K562 (cell line): Measurements from ENCODE around the gene TBR1. TPM values are rescaled to one million over a fixed set of nuclear protein-coding genes. Genes with fewer than 3 reads are reported as not detected.
A peak's percentile ranks its signal among the peaks of the same experiment; 100 is the strongest.

Experiments used
- ATAC-seq: fragments of 200-7000 bp; cut with Tn5 transposase; 3 replicates; pipeline ENCODE4 v1.9.1; 2020; ENCODE audit warnings: moderate library complexity
- BruUV-seq: library from RNA; stranded (reverse); fragments of 400-500 nt; replicated peaks from 2 replicates; lab custom pipeline; 2021; lab: Mats Ljungman, UMichigan
- CTCF ChIA-PET: fragments of 300-600 bp; formaldehyde crosslinking; extraction: SDS; loops from one replicate; lab custom pipeline; 2021; ENCODE audit warnings: low intra/inter-chr PET ratio; lab: Yijun Ruan, JAX
- POLR2A ChIA-PET: fragments of 300-600, 350-650 bp; sonication (Branson Sonifier 250); formaldehyde crosslinking; extraction: SDS; loops from one replicate; lab custom pipeline; 2021; ENCODE audit warnings: antibody characterized with exemption, inconsistent platforms; lab: Yijun Ruan, JAX
- DNase-seq, 4 experiments: peaks; one replicate each; pipeline versions ENCODE4 v3.0.0 to v3.0.0-alpha.2; 2011 to 2018; ENCODE audit warnings: low spot score in 3 of 4, mixed read lengths in 3 of 4; ENCODE audit errors: extremely low read depth in 1 of 4
- FAIRE-seq: peaks from 2 replicates; lab custom pipeline; 2011; peaks lifted over from hg19 to GRCh38; lab: Jason Lieb, UNC
- H2AFZ ChIP-seq: 2 replicates; pipeline ENCODE4 v1.6.0; 2011; ENCODE audit warnings: low read depth, low read length, control low read depth, inconsistent platforms
- H3K27ac ChIP-seq: fragments of 200-600 bp; 3 replicates; pipeline ENCODE4 v1.8.0; 2011; ENCODE audit warnings: low read depth, mild to moderate bottlenecking, control low read depth, inconsistent platforms, low read length, moderate library complexity, mixed read lengths; ENCODE audit errors: extremely low read depth
- H3K27me3 ChIP-seq, 2 experiments: fragments of 300-600 bp in 1 of 2; 2 replicates in 1 of 2; 3 replicates in 1 of 2; pipeline versions ENCODE4 v1.6.0 to v1.8.0; 2011; ENCODE audit warnings: inconsistent platforms in 2 of 2, low read length in 2 of 2, mild to moderate bottlenecking in 1 of 2, mixed read lengths in 1 of 2, moderate library complexity in 1 of 2; ENCODE audit not compliant: control insufficient read depth in 2 of 2, insufficient read depth in 2 of 2
- H3K36me3 ChIP-seq: fragments of 300-600 bp; 3 replicates; pipeline ENCODE4 v1.8.0; 2011; ENCODE audit warnings: mild to moderate bottlenecking, low read length, inconsistent platforms; ENCODE audit not compliant: control insufficient read depth, insufficient read depth
- H3K4me1 ChIP-seq, 2 experiments: fragments of 200-600 bp in 1 of 2; replicated peaks in 1 of 2; 2 replicates in 1 of 2; 3 replicates in 1 of 2; pipeline versions ENCODE4 v1.5.1 to v1.8.0; 2011; ENCODE audit warnings: inconsistent platforms in 2 of 2, low read length in 2 of 2, mild to moderate bottlenecking in 1 of 2, mixed read lengths in 1 of 2, moderate library complexity in 1 of 2; ENCODE audit not compliant: control insufficient read depth in 2 of 2, insufficient read depth in 2 of 2
- H3K4me2 ChIP-seq: 2 replicates; pipeline ENCODE4 v1.6.1; 2011; ENCODE audit warnings: low read length, control low read depth, inconsistent platforms, mixed read lengths; ENCODE audit not compliant: insufficient read depth
- H3K4me3 ChIP-seq: fragments of 200-600 bp; sonication (generic), shearing (Covaris generic); 2 replicates; pipeline ENCODE4 v1.5.1; 2016; ENCODE audit warnings: control low read depth, inconsistent platforms
- H3K79me2 ChIP-seq: fragments of 200-600 bp; 3 replicates; pipeline ENCODE4 v1.8.0; 2011; ENCODE audit warnings: low read length, inconsistent platforms; ENCODE audit not compliant: control insufficient read depth, insufficient read depth
- H3K9ac ChIP-seq, 2 experiments: 2 replicates each; pipeline versions ENCODE4 v1.6.0 to v1.6.1; 2011; ENCODE audit warnings: low read depth in 2 of 2, low read length in 2 of 2, control low read depth in 1 of 2, inconsistent platforms in 1 of 2, mild to moderate bottlenecking in 1 of 2, mixed read lengths in 1 of 2; ENCODE audit not compliant: insufficient read depth in 1 of 2
- H3K9me1 ChIP-seq: one replicate; pipeline ENCODE4 v1.6.0; 2011; ENCODE audit warnings: inconsistent platforms, mild to moderate bottlenecking, low read length, moderate library complexity; ENCODE audit not compliant: control insufficient read depth, insufficient read depth
- H3K9me3 ChIP-seq: replicated peaks from 2 replicates; pipeline ENCODE4 v1.5.1; 2011; ENCODE audit warnings: low read depth, low read length, inconsistent platforms; ENCODE audit not compliant: control insufficient read depth, insufficient read depth
- H4K20me1 ChIP-seq: replicated peaks from 2 replicates; pipeline ENCODE4 v1.6.1; 2011; ENCODE audit warnings: low read length, inconsistent platforms, mixed read lengths; ENCODE audit not compliant: control insufficient read depth, insufficient read depth
- ARID3B ChIP-seq: fragments of 250-450 bp; sonication (Bioruptor Pico); IDR thresholded peaks from 2 replicates; pipeline ENCODE4 v1.4.0; 2020; ENCODE audit warnings: borderline replicate concordance
- ASH1L ChIP-seq: fragments of 450-650 bp; IDR thresholded peaks from 2 replicates; pipeline ENCODE4 v1.6.1; 2018; ENCODE audit warnings: borderline replicate concordance, mild to moderate bottlenecking, low read depth; ENCODE audit not compliant: partially characterized antibody
- CXXC5 ChIP-seq: fragments of 250-450 bp; sonication (Bioruptor Pico); IDR thresholded peaks from 2 replicates; pipeline ENCODE4 v1.8.0; 2022; ENCODE audit warnings: inconsistent platforms, mild to moderate bottlenecking, moderate library complexity
- DDX20 ChIP-seq: fragments of 450-650 bp; IDR thresholded peaks from 2 replicates; pipeline ENCODE4 v1.6.1; 2016; ENCODE audit warnings: missing genetic modification characterization, low read depth, mild to moderate bottlenecking, missing compliant biosample characterization, moderate library complexity
- FOXA3 ChIP-seq, 2 experiments: fragments of 450-650 bp in 1 of 2; sonication (generic) in 1 of 2; formaldehyde crosslinking; IDR thresholded peaks in 1 of 2; conservative IDR thresholded peaks in 1 of 2; 2 replicates each; pipeline versions ENCODE4 v1.4.0 to v1.8.0; 2020 to 2022; ENCODE audit warnings: mild to moderate bottlenecking in 2 of 2, missing genetic modification reagents in 1 of 2
- HMG20A ChIP-seq: fragments of 450-650 bp; formaldehyde crosslinking; conservative IDR thresholded peaks from 2 replicates; pipeline ENCODE4 v1.4.0; 2020; ENCODE audit warnings: mild to moderate bottlenecking, mixed read lengths
- POLR3A ChIP-seq: IDR thresholded peaks from 2 replicates; pipeline ENCODE4 v1.6.1; 2011; ENCODE audit warnings: borderline replicate concordance, mild to moderate bottlenecking, moderate library complexity; ENCODE audit not compliant: insufficient read length, insufficient read depth; ENCODE audit errors: extremely low read depth
- SMARCA4 ChIP-seq: fragments of 450-650 bp; IDR thresholded peaks from 2 replicates; pipeline ENCODE4 v1.6.1; 2016
- TRIM24 ChIP-seq, 2 experiments: fragments of 450-650 bp; IDR thresholded peaks; 2 replicates each; pipeline ENCODE4 v1.6.1; 2016
- ZBTB17 ChIP-seq: fragments of 450-650 bp; formaldehyde crosslinking; IDR thresholded peaks from 2 replicates; pipeline ENCODE4 v1.4.0; 2020; ENCODE audit warnings: mild to moderate bottlenecking
- ZFP1 ChIP-seq: fragments of 450-650 bp; formaldehyde crosslinking; IDR thresholded peaks from 2 replicates; pipeline ENCODE4 v1.4.0; 2020; ENCODE audit warnings: mild to moderate bottlenecking, mixed read lengths
- ZNF12 ChIP-seq: sonication (generic); formaldehyde crosslinking; IDR thresholded peaks from 2 replicates; pipeline ENCODE4 v1.4.0; 2020; ENCODE audit warnings: mild to moderate bottlenecking, missing genetic modification reagents
- ZNF232 ChIP-seq: sonication (generic); formaldehyde crosslinking; IDR thresholded peaks from 2 replicates; pipeline ENCODE4 v1.8.0; 2022; ENCODE audit warnings: mild to moderate bottlenecking, missing genetic modification reagents
- ZNF79 ChIP-seq: fragments of 250-450 bp; sonication (Bioruptor Pico); IDR thresholded peaks from 2 replicates; pipeline ENCODE4 v1.4.0; 2020; ENCODE audit warnings: low read depth, mild to moderate bottlenecking, moderate library complexity
- WGBS: fragments of 100-300 bp; shearing (Covaris generic); methylation state at CpG from one replicate; pipeline ENCODE4 v1.1.6; 2016; ENCODE audit warnings: low coverage, mixed read lengths; ENCODE audit not compliant: insufficient coverage; ENCODE audit errors: missing lambda C conversion rate; 5-methylcytosine and 5-hydroxymethylcytosine counted together
- in situ Hi-C: fragments of 300-500 bp; cut with MboI; formaldehyde crosslinking; loops from 4 replicates; pipeline ENCODE4 v1.15.0; 2018; ENCODE audit warnings: inconsistent platforms, mixed read lengths
- intact Hi-C: fragments of 100-400 bp; cut with micrococcal nuclease; formaldehyde crosslinking; loops from 2 replicates; pipeline ENCODE4 v1.14.2; 2022
- polyA plus RNA-seq, 8 experiments: library from polyadenylated mRNA; depleted of rRNA in 4 of 8; stranded (reverse) in 5 of 8; unstranded in 3 of 8; fragments of >200 nt; fragmentation: Nextera tagmentation in 2 of 8; fragmentation: Illumina TruSeq in 1 of 8; extraction: Ambion mirVana in 2 of 8; extraction: Trizol in 1 of 8; gene quantifications; 2 replicates each; pipeline versions ENCODE4 v1.2.1 to v1.2.3, GENCODE V29; 2011 to 2014; ENCODE audit warnings: inconsistent platforms in 1 of 8, missing spikeins in 1 of 8
- total RNA-seq, 7 experiments: library from RNA; depleted of rRNA in 6 of 7; stranded (reverse); fragments of >200 nt in 6 of 7; fragmentation: Illumina TruSeq in 2 of 7; extraction: Trizol in 2 of 7; gene quantifications; 2 replicates each; pipeline versions ENCODE4 v1.2.1 to v1.2.3, GENCODE V29; 2011 to 2021; ENCODE audit warnings: low replicate concordance in 1 of 7

Gene TBR1
- total and polyA plus RNA-seq, 9 of the 15 experiments (the other 6 are each of a cell fraction or from before 2014, with no cell fraction given), result 0.01 to 0.09 TPM; not detected in 7

GRCh38 chr2:161382747-161383146, 33.4 kb upstream of the TBR1 start:
- WGBS, result 91% methylated on average over 4 of the region's 4 CpGs
- 0 out of 2 replicates have a peak, but pooled peaks have one; percentile 66 for TF ChIP-seq ZBTB17 (CRISPR knock-in tag)
- peak; percentile 74 to 84; a peak in 2 of 4 replicates for TF ChIP-seq TRIM24 (IDR thresholded peaks at IDR 0.05)
- peak in 1 of 2 experiments; percentile 43; a peak in 1 of 4 replicates for TF ChIP-seq FOXA3 (CRISPR knock-in tag; conservative IDR thresholded peaks at IDR 0.05 in 1 of 2, IDR thresholded peaks at IDR 0.05 in 1 of 2)
- TF ChIP-seq POLR3A, result no peak
- TF ChIP-seq DDX20, result peak; percentile 76; the same call in 1 of the 2 replicates
- no peak for TF ChIP-seq ASH1L
- TF ChIP-seq ARID3B, result no peak
- no peak for TF ChIP-seq ZNF12
- TF ChIP-seq ZNF79 (CRISPR knock-in tag), result peak; percentile 29; the same call in 1 of the 2 replicates
- TF ChIP-seq SMARCA4, result no peak
- TF ChIP-seq ZFP1 (CRISPR knock-in tag), result no peak
- peak; percentile 80 for TF ChIP-seq CXXC5
- no peak for TF ChIP-seq ZNF232 (CRISPR knock-in tag)
- TF ChIP-seq HMG20A (CRISPR knock-in tag), result no peak

More at GRCh38 chr2:161382747-161383146, 33.4 kb upstream of the TBR1 start:
- no peaks in the 10 kb centered on the region for H3K9me3 ChIP-seq
- H2AFZ ChIP-seq, result no peak overlapping the region
- DNase-seq, result no peak
- FAIRE-seq, result no peak
- BruUV-seq, result no TSS peak
- no peaks in the 10 kb centered on the region for H4K20me1 ChIP-seq
- H3K4me3 ChIP-seq, result no peak overlapping the region
- ChIA-PET CTCF (no interaction called here), POLR2A (interaction anchor here (1.3 kb wide), 1 partner anchor 11 kb away, joined by 3 read pairs; no protein-coding TSS in a partner anchor)
- H3K27me3 ChIP-seq, result no peaks in the 10 kb centered on the region
- no peaks in the 10 kb centered on the region; the same call in 2 of the 3 replicates for H3K79me2 ChIP-seq
- H3K36me3 ChIP-seq, result peaks cover 60% of the 10 kb centered on the region
- no peak overlapping the region for H3K9ac ChIP-seq
- no peak overlapping the region for H3K27ac ChIP-seq
- H3K9me1 ChIP-seq, result no peaks in the 10 kb centered on the region
- peak; percentile 64 for ATAC-seq
- in situ Hi-C loops, result no loop called here
- H3K4me2 ChIP-seq, result no peak overlapping the region
- no peaks in the 10 kb centered on the region for H3K4me1 ChIP-seq
- intact Hi-C loops, result no loop called here
